H9 (cell line): ENCODE results near the gene PTGER2. TPM values are rescaled to one million over a fixed set of nuclear protein-coding genes. Genes with fewer than 3 reads are reported as not detected.

Experiments used
- DNase-seq: peaks from one replicate; pipeline ENCODE4 v3.0.0-alpha.2; 2017
- H2AFZ ChIP-seq: one replicate; pipeline ENCODE4 v1.6.1; 2013; ENCODE audit warnings: mild to moderate bottlenecking, low read length, control low read depth, moderate library complexity
- H2AK5ac ChIP-seq: 2 replicates; pipeline ENCODE4 v1.6.1; 2013; ENCODE audit warnings: low read length, control low read depth, mixed read lengths; ENCODE audit not compliant: insufficient read length
- H2BK120ac ChIP-seq: one replicate; pipeline ENCODE4 v1.6.1; 2013; ENCODE audit warnings: low read depth, mild to moderate bottlenecking, low read length, control low read depth, inconsistent platforms; ENCODE audit not compliant: poor library complexity, severe bottlenecking
- H2BK12ac ChIP-seq: 2 replicates; pipeline ENCODE4 v1.6.1; 2013; ENCODE audit warnings: low read length, control low read depth, mixed read lengths, low read depth; ENCODE audit not compliant: insufficient read length
- H2BK15ac ChIP-seq: 2 replicates; pipeline ENCODE4 v1.6.1; 2013; ENCODE audit warnings: low read depth, low read length, control low read depth
- H2BK20ac ChIP-seq: one replicate; pipeline ENCODE4 v1.6.1; 2013; ENCODE audit warnings: low read depth, mild to moderate bottlenecking, low read length, control low read depth, inconsistent platforms; ENCODE audit not compliant: poor library complexity, severe bottlenecking
- H2BK5ac ChIP-seq: 2 replicates; pipeline ENCODE4 v1.6.1; 2013; ENCODE audit warnings: low read length, control low read depth, mixed read lengths; ENCODE audit not compliant: insufficient read length
- H3K14ac ChIP-seq: 2 replicates; pipeline ENCODE4 v1.6.1; 2013; ENCODE audit warnings: low read length, control low read depth; ENCODE audit not compliant: insufficient read depth
- H3K18ac ChIP-seq: 2 replicates; pipeline ENCODE4 v1.6.1; 2013; ENCODE audit warnings: low read depth, mild to moderate bottlenecking, mixed read lengths, low read length, control low read depth; ENCODE audit not compliant: insufficient read length
- H3K23ac ChIP-seq: 2 replicates; pipeline ENCODE4 v1.6.1; 2013; ENCODE audit warnings: low read length, control low read depth, mixed read lengths, low read depth; ENCODE audit not compliant: insufficient read length
- H3K23me2 ChIP-seq: 2 replicates; pipeline ENCODE4 v1.6.1; 2013; ENCODE audit warnings: low read depth, mild to moderate bottlenecking, mixed read lengths, low read length, control low read depth; ENCODE audit not compliant: insufficient read length, poor library complexity, severe bottlenecking
- H3K27ac ChIP-seq: 2 replicates; pipeline ENCODE4 v1.5.1; 2013; ENCODE audit warnings: low read length, control low read depth, mixed read lengths, low read depth; ENCODE audit not compliant: insufficient read length
- H3K27me3 ChIP-seq: 2 replicates; pipeline ENCODE4 v1.6.1; 2013; ENCODE audit warnings: low read length, control low read depth, inconsistent platforms; ENCODE audit not compliant: insufficient read depth
- H3K4ac ChIP-seq: 2 replicates; pipeline ENCODE4 v1.6.1; 2013; ENCODE audit warnings: low read depth, mild to moderate bottlenecking, control low read depth, inconsistent platforms, low read length, moderate library complexity
- H3K4me1 ChIP-seq: 2 replicates; pipeline ENCODE4 v1.6.1; 2013; ENCODE audit warnings: low read length, control low read depth, inconsistent platforms; ENCODE audit not compliant: insufficient read depth
- H3K4me2 ChIP-seq: 2 replicates; pipeline ENCODE4 v1.6.1; 2013; ENCODE audit warnings: low read length, control low read depth, mixed read lengths; ENCODE audit not compliant: insufficient read length, insufficient read depth
- H3K56ac ChIP-seq: 2 replicates; pipeline ENCODE4 v1.6.1; 2013; ENCODE audit warnings: low read depth, mild to moderate bottlenecking, mixed read lengths, low read length, control low read depth; ENCODE audit not compliant: insufficient read length
- H3K79me1 ChIP-seq: 2 replicates; pipeline ENCODE4 v1.6.1; 2013; ENCODE audit warnings: low read depth, mild to moderate bottlenecking, moderate library complexity, low read length, control low read depth, inconsistent platforms; ENCODE audit not compliant: insufficient read depth, poor library complexity, severe bottlenecking
- H3K79me2 ChIP-seq: 2 replicates; pipeline ENCODE4 v1.6.1; 2013; ENCODE audit warnings: low read length, control low read depth, inconsistent platforms; ENCODE audit not compliant: insufficient read depth
- H3K9ac ChIP-seq: 2 replicates; pipeline ENCODE4 v1.6.1; 2013; ENCODE audit warnings: low read length, control low read depth, mixed read lengths; ENCODE audit not compliant: insufficient read length; ENCODE audit errors: extremely low read depth
- H3K9me3 ChIP-seq: one replicate; pipeline ENCODE4 v1.6.1; 2013; ENCODE audit warnings: low read depth, low read length, inconsistent platforms; ENCODE audit not compliant: control insufficient read depth
- H3T11ph ChIP-seq: one replicate; pipeline ENCODE4 v1.6.1; 2013; ENCODE audit warnings: mild to moderate bottlenecking, low read length, control low read depth, inconsistent platforms
- H4K20me1 ChIP-seq: one replicate; pipeline ENCODE4 v1.6.1; 2013; ENCODE audit not compliant: control insufficient read depth, insufficient read length, insufficient read depth
- H4K5ac ChIP-seq: 2 replicates; pipeline ENCODE4 v1.6.1; 2013; ENCODE audit warnings: low read depth, mild to moderate bottlenecking, mixed read lengths, low read length, control low read depth; ENCODE audit not compliant: insufficient read length
- H4K8ac ChIP-seq: replicated peaks from 2 replicates; pipeline ENCODE4 v1.6.1; 2013; ENCODE audit warnings: low read length, control low read depth, mixed read lengths, low read depth; ENCODE audit not compliant: insufficient read length
- H4K91ac ChIP-seq: 2 replicates; pipeline ENCODE4 v1.6.1; 2013; ENCODE audit warnings: low read depth, mild to moderate bottlenecking, moderate library complexity, mixed read lengths, low read length, control low read depth; ENCODE audit not compliant: insufficient read length
- H3K27ac Mint-ChIP-seq, 3 experiments: 2 replicates in 2 of 3; 3 replicates in 1 of 3; pipeline ENCODE4 v1.8.0; 2020 to 2021; ENCODE audit warnings: mixed read lengths in 3 of 3, mild to moderate bottlenecking in 1 of 3, moderate library complexity in 1 of 3
- H3K27me3 Mint-ChIP-seq: 2 replicates; pipeline ENCODE4 v1.8.0; 2021; ENCODE audit warnings: low read depth, mild to moderate bottlenecking, moderate library complexity, mixed read lengths
- H3K36me3 Mint-ChIP-seq, 3 experiments: 2 replicates in 2 of 3; 3 replicates in 1 of 3; pipeline ENCODE4 v1.8.0; 2020 to 2021; ENCODE audit warnings: low read depth in 3 of 3, mixed read lengths in 3 of 3; ENCODE audit not compliant: insufficient read depth in 1 of 3
- H3K4me1 Mint-ChIP-seq, 2 experiments: 2 replicates each; pipeline ENCODE4 v1.8.0; 2020; ENCODE audit warnings: mixed read lengths in 2 of 2
- H3K4me3 Mint-ChIP-seq, 2 experiments: 2 replicates in 1 of 2; 3 replicates in 1 of 2; pipeline ENCODE4 v1.8.0; 2020 to 2021; ENCODE audit warnings: mild to moderate bottlenecking in 2 of 2, mixed read lengths in 2 of 2, moderate library complexity in 1 of 2
- H3K9me3 Mint-ChIP-seq, 2 experiments: 2 replicates in 1 of 2; 3 replicates in 1 of 2; pipeline ENCODE4 v1.8.0; 2020; ENCODE audit warnings: mild to moderate bottlenecking in 2 of 2, mixed read lengths in 2 of 2, moderate library complexity in 1 of 2
- CTCF ChIP-seq: fragments of 200-600 bp; sonication (generic); conservative IDR thresholded peaks from 3 replicates; pipeline ENCODE4 v1.8.0; 2021; ENCODE audit warnings: antibody characterized with exemption, mild to moderate bottlenecking
- WGBS: extraction: QIAGEN DNeasy Blood & Tissue Kit; methylation state at CpG from one replicate; pipeline ENCODE4 v1.1.7; 2013; ENCODE audit warnings: missing lambda C conversion rate, low lambda C conversion rate, mixed read lengths; ENCODE audit not compliant: insufficient read length; ENCODE audit errors: extremely low coverage; 5-methylcytosine and 5-hydroxymethylcytosine counted together
- total RNA-seq: library from RNA; stranded (reverse); gene quantifications from 2 replicates; pipeline ENCODE4 v1.2.1, GENCODE V29; 2021

The PTGER2 gene
- total RNA-seq, 1 experiment from 2014 or later, result 1.0 TPM

DNA sequence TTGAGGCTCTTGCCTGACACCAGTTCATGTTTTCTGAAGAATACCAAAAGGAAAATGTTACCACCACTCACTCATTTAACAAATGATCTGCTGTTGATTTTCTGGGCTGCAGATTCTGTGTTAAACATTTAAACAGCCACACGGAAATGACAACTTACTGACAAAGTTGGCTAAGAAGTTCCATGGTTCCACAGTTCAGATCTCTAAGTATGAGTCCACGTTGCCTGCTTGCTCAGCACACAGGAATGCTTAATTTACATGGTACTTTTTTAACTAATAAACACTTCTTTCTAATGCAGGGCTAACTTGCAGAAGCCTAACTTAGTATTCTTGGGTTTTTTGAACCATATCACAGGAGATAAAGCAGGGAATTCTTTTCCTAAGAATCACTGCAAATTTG, 34.7 kb downstream of the PTGER2 start:
- Histone ChIP-seq H3K4me2 (no peak overlapping the region), H3K4ac (no peak overlapping the region), H3K27ac (no peak overlapping the region), H3K56ac (no peak overlapping the region), H2BK15ac (no peak overlapping the region), H4K5ac (no peak overlapping the region), H3K18ac (no peak overlapping the region), H2BK120ac (no peak overlapping the region), H2AK5ac (no peak overlapping the region), H4K91ac (no peak overlapping the region), H3K14ac (no peak overlapping the region), H3T11ph (no peak overlapping the region), H3K4me1 (no peaks in the 10 kb centered on the region), H4K8ac (no peak overlapping the region), H3K27me3 (no peaks in the 10 kb centered on the region), H3K79me1 (no peaks in the 10 kb centered on the region), H3K9ac (no peak overlapping the region), H3K23ac (no peak overlapping the region), H4K20me1 (no peaks in the 10 kb centered on the region), H2BK12ac (no peak overlapping the region), H2AFZ (no peak overlapping the region), H3K9me3 (no peaks in the 10 kb centered on the region), H3K79me2 (no peaks in the 10 kb centered on the region), H2BK20ac (no peak overlapping the region), H3K23me2 (no peaks in the 10 kb centered on the region), H2BK5ac (no peak overlapping the region)
- Mint-ChIP-seq H3K27me3 (no peaks in the 10 kb centered on the region), H3K4me3 (no peak overlapping the region), H3K9me3 (no peaks in the 10 kb centered on the region; a peak in 1 of 5 replicates), H3K36me3 (no peaks in the 10 kb centered on the region; a peak in 1 of 7 replicates), H3K27ac (no peak overlapping the region), H3K4me1 (peaks cover 0 to 5% of the 10 kb centered on the region in 2 experiments; a peak in 2 of 4 replicates)
- no CpG with 5 or more reads among the region's 2 CpGs for WGBS
- DNase-seq, result no peak
- TF ChIP-seq CTCF, result no peak
